Gastrocnemius medialis (tissue), 4 donors: ENCODE measurements around the gene GEMIN5. TPM values are rescaled to one million over a fixed set of nuclear protein-coding genes. Genes with fewer than 3 reads are reported as not detected.

Source experiments
- ATAC-seq, 2 donors: fragments of 150-250 bp; one replicate each; pipeline ENCODE4 v1.9.1; 2016
- DNase-seq, 2 donors: peaks; one replicate each; pipeline ENCODE4 v3.0.0-alpha.2; 2019
- H3K27ac ChIP-seq, 4 donors: fragments of 200-600 bp; sonication (generic); 1 replicate in 1 of 4; 2 replicates in 3 of 4; pipeline ENCODE4 v1.5.1; 2016 to 2018; ENCODE audit warnings: mild to moderate bottlenecking in 2 of 4, moderate library complexity in 1 of 4
- H3K27me3 ChIP-seq, 3 donors: fragments of 200-600 bp; sonication (generic) in 2 of 3; 1 replicate in 1 of 3; 2 replicates in 2 of 3; pipeline versions ENCODE4 v1.5.1 to v1.6.0; 2016 to 2019; ENCODE audit warnings: mild to moderate bottlenecking in 1 of 3, moderate library complexity in 1 of 3
- H3K36me3 ChIP-seq, 2 donors: fragments of 200-600 bp; sonication (generic) in 1 of 2; one replicate each; pipeline ENCODE4 v1.5.1; 2017 to 2018
- H3K4me1 ChIP-seq, 2 donors: fragments of 200-600 bp; sonication (generic) in 1 of 2; one replicate each; pipeline ENCODE4 v1.5.1; 2016 to 2017; ENCODE audit warnings: mild to moderate bottlenecking in 2 of 2
- H3K4me3 ChIP-seq, 4 donors: fragments of 200-600 bp; sonication (generic) in 3 of 4; 1 replicate in 1 of 4; 2 replicates in 3 of 4; pipeline ENCODE4 v1.5.1; 2016 to 2019; ENCODE audit warnings: mild to moderate bottlenecking in 2 of 4
- H3K9me3 ChIP-seq, 3 donors: fragments of 200-600 bp; sonication (generic) in 2 of 3; 1 replicate in 1 of 3; 2 replicates in 2 of 3; pipeline ENCODE4 v1.5.1; 2016 to 2019
- CTCF ChIP-seq, 5 experiments: fragments of 450-650 bp in 3 of 5; fragments of 200-600 bp in 2 of 5; sonication (generic) in 2 of 5; IDR thresholded peaks in 4 of 5; conservative IDR thresholded peaks in 1 of 5; 1 replicate in 4 of 5; 2 replicates in 1 of 5; pipeline ENCODE4 v1.5.1; 2016 to 2019; ENCODE audit warnings: antibody characterized with exemption in 5 of 5, mild to moderate bottlenecking in 3 of 5, moderate library complexity in 3 of 5
- POLR2A ChIP-seq, 2 donors: fragments of 450-650 bp; IDR thresholded peaks; one replicate each; pipeline ENCODE4 v1.6.1; 2017; ENCODE audit warnings: antibody characterized with exemption in 2 of 2, mild to moderate bottlenecking in 2 of 2, moderate library complexity in 2 of 2
- in situ Hi-C, 4 donors: fragments of 200-750 bp; cut with MboI; loops; one replicate each; pipeline versions ENCODE4 v1.15.0 to v1.8.0; 2017; ENCODE audit warnings: low sequenced_read_pairs in 4 of 4
- intact Hi-C: fragments of 100-400 bp; cut with DNase I; formaldehyde crosslinking; loops from one replicate; pipeline ENCODE4 v1.15.1; 2023; ENCODE audit warnings: low total_unique reads
- total RNA-seq, 4 donors: library from RNA; depleted of rRNA; stranded (reverse); fragments of >200 nt; gene quantifications; one replicate each; pipeline versions ENCODE4 v1.1.0 to v1.2.3, GENCODE V29; 2016

The GEMIN5 gene
- total RNA-seq, 4 donors from 2014 or later = 17.4 to 25.3 (median 23.8) TPM

DNA sequence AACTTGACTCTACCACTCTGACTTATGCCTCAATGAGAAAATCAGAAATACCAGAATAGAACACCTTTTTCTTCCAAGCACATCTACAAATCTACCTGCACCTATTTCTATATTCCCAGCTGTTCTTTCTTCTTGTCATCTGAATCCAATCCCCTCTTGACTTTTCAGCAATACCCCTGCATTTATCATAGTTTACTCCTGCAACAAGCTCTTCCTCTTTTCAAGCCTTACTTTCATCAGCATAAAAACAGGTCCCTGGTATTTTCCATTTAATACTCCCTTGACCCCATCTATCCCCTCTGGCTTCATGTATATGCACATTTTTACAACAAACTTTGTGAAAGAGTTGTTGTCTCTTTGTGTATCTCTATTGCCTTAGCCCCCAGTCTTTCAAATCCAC, 3.1 kb downstream of the GEMIN5 start:
- no peaks in the 10 kb centered on the region for H3K27me3 ChIP-seq
- intact Hi-C loops = no loop called here
- ATAC-seq = no peak
- H3K4me1 ChIP-seq = peaks cover 9 to 16% of the 10 kb centered on the region in 2 donors
- H3K36me3 ChIP-seq = peaks cover 2 to 29% of the 10 kb centered on the region in 2 donors
- DNase-seq = no peak
- TF ChIP-seq POLR2A (IDR thresholded peaks at IDR 0.05) = no peak
- TF ChIP-seq CTCF (IDR thresholded peaks at IDR 0.05 in 4 of 5, conservative IDR thresholded peaks at IDR 0.05 in 1 of 5) = no peak
- H3K4me3 ChIP-seq = no peak overlapping the region
- H3K27ac ChIP-seq = no peak overlapping the region
- H3K9me3 ChIP-seq = no peaks in the 10 kb centered on the region
- in situ Hi-C loops = no loop called here

DNA sequence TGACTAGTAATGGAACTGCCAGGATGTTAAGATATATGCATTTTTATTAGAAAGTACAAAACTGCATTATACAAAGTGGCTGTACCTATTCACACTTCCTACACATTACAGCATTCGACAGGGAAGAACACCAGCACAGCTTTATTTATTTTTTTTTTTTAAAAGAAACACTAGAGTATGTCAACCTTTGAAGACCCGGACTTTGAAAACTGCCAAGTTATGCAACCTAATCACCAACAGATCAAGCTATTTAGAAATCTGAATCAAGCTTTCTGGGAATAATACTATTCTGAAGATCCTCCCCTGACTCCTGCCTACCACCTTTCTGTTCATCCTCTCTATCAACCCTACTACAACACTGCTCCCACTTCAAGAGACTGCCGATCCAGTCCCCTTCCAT, 4.5 kb downstream of the GEMIN5 start:
- Histone ChIP-seq H3K36me3 (peaks cover 2 to 39% of the 10 kb centered on the region in 2 donors), H3K27me3 (no peaks in the 10 kb centered on the region), H3K9me3 (no peaks in the 10 kb centered on the region), H3K27ac (no peak overlapping the region), H3K4me1 (peaks cover 9 to 16% of the 10 kb centered on the region in 2 donors), H3K4me3 (no peak overlapping the region)
- intact Hi-C loops (no loop called here), in situ Hi-C loops (no loop called here)
- TF ChIP-seq POLR2A (IDR thresholded peaks at IDR 0.05) = no peak
- TF ChIP-seq CTCF (IDR thresholded peaks at IDR 0.05 in 4 of 5, conservative IDR thresholded peaks at IDR 0.05 in 1 of 5) = no peak
- no peak for DNase-seq
- ATAC-seq = no peak

DNA sequence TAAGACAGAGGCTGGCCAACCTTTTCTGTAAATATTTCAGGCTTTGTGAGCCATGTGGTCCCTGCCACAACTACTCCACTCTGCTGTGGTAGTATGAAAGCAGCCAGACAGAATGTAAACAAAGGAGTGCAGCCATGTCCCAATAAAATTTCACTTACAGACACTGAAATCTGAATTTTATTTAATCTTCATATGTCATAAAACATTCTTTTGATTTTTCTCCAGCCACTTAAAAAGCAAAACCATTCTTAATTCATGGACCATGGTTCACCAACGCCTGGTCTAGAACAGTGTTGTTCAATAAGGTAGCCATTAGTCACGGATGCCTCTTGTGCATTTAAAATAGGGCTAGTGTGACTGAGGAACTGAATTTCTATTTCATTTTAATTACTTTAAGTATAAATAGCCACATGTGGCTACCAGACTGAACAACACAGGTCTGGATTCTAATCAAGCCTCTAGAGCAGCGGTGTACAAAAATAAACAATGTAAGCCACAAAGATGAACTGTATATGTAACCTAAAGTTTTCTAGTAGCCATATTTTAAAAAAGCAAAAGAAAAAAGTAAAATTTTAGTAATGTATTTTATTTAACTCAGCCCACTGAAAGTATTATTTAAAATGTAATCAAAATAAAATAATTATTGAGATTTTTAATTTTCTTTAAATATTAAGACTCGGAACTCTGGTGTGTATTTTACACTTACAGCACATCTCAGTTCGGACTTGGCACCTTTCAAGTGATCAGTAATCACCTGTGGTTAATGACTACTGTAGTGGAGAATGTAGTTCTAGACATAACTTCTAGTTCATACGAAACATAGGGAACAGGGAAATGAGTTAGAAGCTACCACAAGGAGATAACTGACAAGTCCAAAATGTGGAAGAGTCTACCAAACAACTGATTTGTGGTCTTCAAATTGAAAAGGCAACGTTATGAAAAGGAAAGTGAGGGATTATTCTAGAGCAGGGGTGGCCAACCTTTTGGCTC, 14.3 kb downstream of the GEMIN5 start:
- ATAC-seq (no peak), DNase-seq (no peak)
- in situ Hi-C loops = no loop called here
- Histone ChIP-seq H3K9me3 (no peaks in the 10 kb centered on the region), H3K27me3 (no peaks in the 10 kb centered on the region), H3K4me3 (no peak overlapping the region), H3K36me3 (peaks cover 3 to 95% of the 10 kb centered on the region in 2 donors), H3K27ac (no peak overlapping the region), H3K4me1 (no peaks in the 10 kb centered on the region)
- TF ChIP-seq POLR2A (IDR thresholded peaks at IDR 0.05) = no peak
- no peak for TF ChIP-seq CTCF (IDR thresholded peaks at IDR 0.05 in 4 of 5, conservative IDR thresholded peaks at IDR 0.05 in 1 of 5)
- intact Hi-C loops = no loop called here

GRCh38 chr5:154917757-154918156, 20.3 kb downstream of the GEMIN5 start:
- Histone ChIP-seq H3K27me3 (no peaks in the 10 kb centered on the region), H3K4me3 (no peak overlapping the region), H3K4me1 (no peaks in the 10 kb centered on the region), H3K27ac (no peak overlapping the region), H3K9me3 (no peaks in the 10 kb centered on the region), H3K36me3 (peaks cover 3 to 91% of the 10 kb centered on the region in 2 donors)
- TF ChIP-seq POLR2A (IDR thresholded peaks at IDR 0.05) = no peak
- TF ChIP-seq CTCF (IDR thresholded peaks at IDR 0.05 in 4 of 5, conservative IDR thresholded peaks at IDR 0.05 in 1 of 5) = no peak
- DNase-seq (no peak), ATAC-seq (no peak)
- in situ Hi-C loops = no loop called here
- intact Hi-C loops = no loop called here
